Esophagus muscularis mucosa (tissue), 4 donors: ENCODE measurements around the gene FRMD4A. TPM values are rescaled to one million over a fixed set of nuclear protein-coding genes. Genes with fewer than 3 reads are reported as not detected.
A peak's percentile ranks its signal among the peaks of the same experiment; 100 is the strongest.

Experiments used
- DNase-seq: peaks from one replicate; pipeline ENCODE4 v3.0.0-alpha.2; 2017; ENCODE audit errors: extremely low spot score
- H3K27ac ChIP-seq, 4 donors: fragments of 200-600 bp; sonication (generic); replicated peaks in 1 of 4; 1 replicate in 3 of 4; 2 replicates in 1 of 4; pipeline ENCODE4 v1.5.1; 2016 to 2019; ENCODE audit warnings: mild to moderate bottlenecking in 1 of 4
- H3K27me3 ChIP-seq, 4 donors: fragments of 200-600 bp; sonication (generic); one replicate each; pipeline versions ENCODE4 v1.5.1 to v1.6.0; 2016 to 2019
- H3K36me3 ChIP-seq, 4 donors: fragments of 200-600 bp; sonication (generic); one replicate each; pipeline ENCODE4 v1.5.1; 2016 to 2019
- H3K4me1 ChIP-seq, 4 donors: fragments of 200-600 bp; sonication (generic); one replicate each; pipeline ENCODE4 v1.5.1; 2016 to 2019
- H3K4me3 ChIP-seq, 4 donors: fragments of 200-600 bp; sonication (generic); 1 replicate in 2 of 4; 2 replicates in 2 of 4; pipeline ENCODE4 v1.5.1; 2016 to 2019; ENCODE audit warnings: mild to moderate bottlenecking in 4 of 4, moderate library complexity in 1 of 4
- H3K9me3 ChIP-seq, 4 donors: fragments of 200-600 bp; sonication (generic); 1 replicate in 3 of 4; 2 replicates in 1 of 4; pipeline ENCODE4 v1.5.1; 2016 to 2019
- EP300 ChIP-seq: sonication (generic); formaldehyde crosslinking; IDR thresholded peaks from one replicate; pipeline ENCODE4 v1.6.1; 2017; ENCODE audit warnings: antibody characterized with exemption
- POLR2A ChIP-seq: fragments of 450-650 bp; IDR thresholded peaks from one replicate; pipeline ENCODE4 v1.6.1; 2017; ENCODE audit warnings: antibody characterized with exemption, moderate library complexity, mild to moderate bottlenecking, low read depth
- POLR2AphosphoS5 ChIP-seq, 2 donors: sonication (generic); formaldehyde crosslinking; IDR thresholded peaks; one replicate each; pipeline ENCODE4 v1.6.1; 2017; ENCODE audit warnings: antibody characterized with exemption in 2 of 2
- WGBS: methylation state at CpG from one replicate; pipeline ENCODE4 v1.1.5; 2018; 5-methylcytosine and 5-hydroxymethylcytosine counted together
- intact Hi-C: fragments of 100-400 bp; cut with DNase I; formaldehyde crosslinking; loops from one replicate; pipeline ENCODE4 v1.15.1; 2023
- total RNA-seq, 4 donors: library from RNA; depleted of rRNA; stranded (reverse); fragments of >200 nt; gene quantifications; one replicate each; pipeline versions ENCODE4 v1.1.0 to v1.2.1, GENCODE V29; 2016
- TF ChIP-seq, protein P1 (sequence below), 3 experiments: fragments of 200-600 bp in 2 of 3; fragments of 450-650 bp in 1 of 3; sonication (generic) in 2 of 3; IDR thresholded peaks; one replicate each; pipeline ENCODE4 v1.5.1; 2017 to 2019; ENCODE audit warnings: antibody characterized with exemption in 3 of 3, mild to moderate bottlenecking in 2 of 3, moderate library complexity in 1 of 3

Gene FRMD4A
- total RNA-seq, 4 donors from 2014 or later, result 17.0 to 28.8 (median 21.8) TPM

GRCh38 chr10:13969118-13969791, 361.5 kb downstream of the FRMD4A start:
- no peaks in the 10 kb centered on the region for H3K27me3 ChIP-seq
- no peaks in the 10 kb centered on the region for H3K9me3 ChIP-seq
- no peak overlapping the region for H3K4me3 ChIP-seq
- H3K36me3 ChIP-seq, result no peaks in the 10 kb centered on the region
- peaks cover 0 to 26% (median 20%) of the 10 kb centered on the region in 4 donors for H3K4me1 ChIP-seq
- intact Hi-C loops, result no loop called here
- 91% methylated on average over 11 of the region's 12 CpGs for WGBS
- no peak overlapping the region for H3K27ac ChIP-seq
- TF ChIP-seq POLR2AphosphoS5 (IDR thresholded peaks at IDR 0.05) (no peak), EP300 (no peak), POLR2A (no peak)
- TF ChIP-seq, protein P1, sequence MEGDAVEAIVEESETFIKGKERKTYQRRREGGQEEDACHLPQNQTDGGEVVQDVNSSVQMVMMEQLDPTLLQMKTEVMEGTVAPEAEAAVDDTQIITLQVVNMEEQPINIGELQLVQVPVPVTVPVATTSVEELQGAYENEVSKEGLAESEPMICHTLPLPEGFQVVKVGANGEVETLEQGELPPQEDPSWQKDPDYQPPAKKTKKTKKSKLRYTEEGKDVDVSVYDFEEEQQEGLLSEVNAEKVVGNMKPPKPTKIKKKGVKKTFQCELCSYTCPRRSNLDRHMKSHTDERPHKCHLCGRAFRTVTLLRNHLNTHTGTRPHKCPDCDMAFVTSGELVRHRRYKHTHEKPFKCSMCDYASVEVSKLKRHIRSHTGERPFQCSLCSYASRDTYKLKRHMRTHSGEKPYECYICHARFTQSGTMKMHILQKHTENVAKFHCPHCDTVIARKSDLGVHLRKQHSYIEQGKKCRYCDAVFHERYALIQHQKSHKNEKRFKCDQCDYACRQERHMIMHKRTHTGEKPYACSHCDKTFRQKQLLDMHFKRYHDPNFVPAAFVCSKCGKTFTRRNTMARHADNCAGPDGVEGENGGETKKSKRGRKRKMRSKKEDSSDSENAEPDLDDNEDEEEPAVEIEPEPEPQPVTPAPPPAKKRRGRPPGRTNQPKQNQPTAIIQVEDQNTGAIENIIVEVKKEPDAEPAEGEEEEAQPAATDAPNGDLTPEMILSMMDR (IDR thresholded peaks at IDR 0.05), result no peak
- no peak for DNase-seq

DNA sequence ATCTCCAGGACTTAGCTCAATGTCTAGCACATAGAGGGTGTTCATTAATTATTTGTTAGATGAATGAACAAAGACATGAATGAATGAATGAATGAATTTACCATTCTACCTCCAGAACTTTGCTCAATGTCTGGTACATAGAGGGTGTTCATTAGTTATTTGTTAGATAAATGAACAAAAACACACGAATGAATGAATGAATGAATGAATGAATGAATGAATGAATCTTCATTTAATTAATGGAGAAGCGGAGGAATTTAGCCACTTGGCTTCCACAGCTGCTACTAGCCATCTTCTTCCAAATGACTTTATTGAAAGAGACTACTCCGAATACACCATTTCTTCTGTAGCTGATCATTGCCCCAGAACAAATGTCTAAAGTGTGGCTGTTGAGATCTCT, 368.9 kb downstream of the FRMD4A start:
- Histone ChIP-seq H3K36me3 (no peaks in the 10 kb centered on the region), H3K9me3 (no peaks in the 10 kb centered on the region), H3K4me3 (no peak overlapping the region), H3K27me3 (no peaks in the 10 kb centered on the region), H3K4me1 (peaks cover 13 to 43% (median 40%) of the 10 kb centered on the region in 4 donors), H3K27ac (no peak overlapping the region)
- intact Hi-C loops, result no loop called here
- no peak for DNase-seq
- WGBS, result 89% methylated on average over 3 of the region's 3 CpGs
- TF ChIP-seq POLR2A, result no peak
- TF ChIP-seq EP300, result no peak
- TF ChIP-seq POLR2AphosphoS5 (IDR thresholded peaks at IDR 0.05), result no peak
- TF ChIP-seq, protein P1 (IDR thresholded peaks at IDR 0.05), result no peak

DNA sequence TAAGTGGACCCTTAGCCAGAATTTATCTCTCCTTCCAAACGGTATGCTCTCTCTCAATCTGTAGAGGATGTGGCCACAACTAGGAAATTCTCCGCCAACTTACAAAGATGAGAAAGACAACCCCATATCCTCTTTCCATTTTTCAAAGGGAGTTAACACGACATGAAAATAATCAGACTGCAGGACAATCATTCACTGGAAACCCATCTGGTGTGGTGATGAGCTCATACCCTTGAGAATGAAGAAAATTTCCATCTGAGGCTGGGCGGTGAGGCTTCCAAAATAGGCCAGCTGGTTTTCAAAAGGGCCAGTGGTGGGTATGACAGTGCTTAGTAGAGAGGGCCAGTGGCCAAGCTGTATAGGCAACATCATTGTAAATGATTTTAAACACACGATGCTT, 369.6 kb downstream of the FRMD4A start:
- Histone ChIP-seq H3K27ac (peak overlapping the region; percentile 75 to 80 (median 78)), H3K36me3 (no peaks in the 10 kb centered on the region), H3K27me3 (no peaks in the 10 kb centered on the region), H3K9me3 (no peaks in the 10 kb centered on the region), H3K4me3 (no peak overlapping the region), H3K4me1 (peaks cover 13 to 51% (median 47%) of the 10 kb centered on the region in 4 donors)
- DNase-seq, result no peak
- TF ChIP-seq POLR2A (no peak), EP300 (no peak), POLR2AphosphoS5 (IDR thresholded peaks at IDR 0.05) (peak in 1 of 2 donors; percentile 36)
- intact Hi-C loops, result no loop called here
- WGBS, result 29% methylated on average over 5 of the region's 5 CpGs

- intact Hi-C loops, result no loop called here
- 82% methylated on average over 3 of the region's 3 CpGs for WGBS
- peaks cover 13 to 56% (median 52%) of the 10 kb centered on the region in 4 donors for H3K4me1 ChIP-seq
These were observed 370.1 kb downstream of the FRMD4A start for GRCh38 chr10:13960603-13961002.

More at GRCh38 chr10:13960603-13961002, 370.1 kb downstream of the FRMD4A start:
- H3K27ac ChIP-seq, result peak overlapping the region; percentile 75 to 80 (median 78)
- TF ChIP-seq POLR2A, result no peak
- TF ChIP-seq EP300, result no peak
- TF ChIP-seq POLR2AphosphoS5 (IDR thresholded peaks at IDR 0.05), result no peak
- TF ChIP-seq, protein P1 (IDR thresholded peaks at IDR 0.05), result no peak
- no peak overlapping the region for H3K4me3 ChIP-seq
- H3K27me3 ChIP-seq, result no peaks in the 10 kb centered on the region
- H3K36me3 ChIP-seq, result no peaks in the 10 kb centered on the region
- H3K9me3 ChIP-seq, result no peaks in the 10 kb centered on the region
- no peak for DNase-seq
